Tibial artery (tissue), 4 donors: ENCODE results near the gene GNAT2.
"Not testable (repeated sequence)": the region's sequence is repeated elsewhere in the genome, so short reads cannot be mapped to it uniquely, and the experiment has no call there.

Experiments
- DNase-seq, 2 donors: peaks; one replicate each; pipeline ENCODE4 v3.0.0-alpha.2; 2019
- H3K27ac ChIP-seq, 2 donors: fragments of 200-600 bp; sonication (generic) in 1 of 2; 1 replicate in 1 of 2; 2 replicates in 1 of 2; pipeline ENCODE4 v1.5.1; 2018 to 2019; ENCODE audit warnings: mild to moderate bottlenecking in 1 of 2
- H3K27me3 ChIP-seq, 2 donors: fragments of 200-600 bp; sonication (generic) in 1 of 2; one replicate each; pipeline versions ENCODE4 v1.5.1 to v1.6.0; 2016 to 2019
- H3K36me3 ChIP-seq, 3 donors: fragments of 200-600 bp; sonication (generic) in 2 of 3; one replicate each; pipeline ENCODE4 v1.5.1; 2016 to 2019; ENCODE audit warnings: mild to moderate bottlenecking in 2 of 3
- H3K4me1 ChIP-seq, 4 donors: fragments of 200-600 bp; sonication (generic) in 2 of 4; 1 replicate in 3 of 4; 2 replicates in 1 of 4; pipeline ENCODE4 v1.5.1; 2016 to 2019
- H3K4me3 ChIP-seq, 2 donors: fragments of 200-600 bp; sonication (generic) in 1 of 2; 1 replicate in 1 of 2; 2 replicates in 1 of 2; pipeline ENCODE4 v1.5.1; 2018 to 2019; ENCODE audit warnings: mild to moderate bottlenecking in 2 of 2
- H3K9me3 ChIP-seq, 3 donors: fragments of 200-600 bp; sonication (generic) in 1 of 3; one replicate each; pipeline ENCODE4 v1.5.1; 2016 to 2019
- intact Hi-C: fragments of 100-400 bp; cut with DNase I; formaldehyde crosslinking; loops from one replicate; pipeline ENCODE4 v1.15.0; 2023; ENCODE audit warnings: low total_unique reads
- TF ChIP-seq, protein P1 (sequence below), 2 experiments: fragments of 200-600 bp in 1 of 2; fragments of 450-650 bp in 1 of 2; IDR thresholded peaks; one replicate each; pipeline ENCODE4 v1.5.1; 2017 to 2019; ENCODE audit warnings: antibody characterized with exemption in 2 of 2, mild to moderate bottlenecking in 1 of 2, moderate library complexity in 1 of 2

GNAT2 gene

DNA sequence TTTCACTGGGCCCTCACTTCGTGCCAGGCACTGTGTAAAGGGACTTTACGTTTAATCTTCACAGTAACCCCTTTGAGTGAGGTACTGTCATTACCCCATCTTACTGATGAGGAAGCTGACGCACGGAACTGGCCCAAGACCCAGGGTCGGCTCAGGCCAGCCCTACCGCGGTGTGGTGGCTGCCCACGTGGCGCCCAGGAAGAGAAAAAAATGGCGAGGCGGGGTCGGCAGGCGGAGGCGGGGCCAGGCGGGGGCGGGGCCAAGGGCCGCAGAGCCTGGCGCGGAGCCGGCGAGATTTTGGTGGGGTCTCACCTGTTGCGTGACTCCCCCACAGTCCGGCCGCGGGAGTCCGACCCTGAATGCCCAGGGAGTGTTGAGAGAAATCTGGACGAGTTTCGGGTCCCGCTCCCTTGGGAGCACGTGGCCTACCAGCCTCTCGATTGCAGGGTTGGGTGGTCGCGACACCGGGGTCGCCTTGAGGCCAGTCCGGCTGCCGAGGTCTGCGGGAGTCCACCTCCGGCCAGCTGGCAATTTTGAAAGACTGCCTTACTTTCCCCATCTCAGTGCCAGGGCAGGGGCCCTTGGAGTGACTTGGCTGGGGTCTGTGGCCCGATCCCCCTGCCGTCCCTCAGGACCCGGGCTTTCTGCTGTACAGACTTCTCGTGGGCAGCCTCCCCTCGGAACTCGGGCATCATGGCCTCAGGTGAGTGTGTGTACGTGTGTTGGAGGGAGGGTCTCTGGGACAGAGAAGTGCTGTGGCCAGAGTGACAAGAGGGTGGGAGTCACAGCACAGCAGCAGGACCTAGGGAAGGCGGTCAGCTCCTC is at the start of gene GNAT2, which contains the start of gene AMPD2:
Gene GNAT2 (minus strand): TSS at position 41 of the 825 bp plus-strand sequence. CDS start 6,746 bp downstream, outside the sequence.
Gene AMPD2 (plus strand): TSS at position 262 of the 825 bp plus-strand sequence. CDS start 1,339 bp downstream, outside the sequence.
- peak; percentile 85 to 90 for DNase-seq
- TF ChIP-seq, protein P1, sequence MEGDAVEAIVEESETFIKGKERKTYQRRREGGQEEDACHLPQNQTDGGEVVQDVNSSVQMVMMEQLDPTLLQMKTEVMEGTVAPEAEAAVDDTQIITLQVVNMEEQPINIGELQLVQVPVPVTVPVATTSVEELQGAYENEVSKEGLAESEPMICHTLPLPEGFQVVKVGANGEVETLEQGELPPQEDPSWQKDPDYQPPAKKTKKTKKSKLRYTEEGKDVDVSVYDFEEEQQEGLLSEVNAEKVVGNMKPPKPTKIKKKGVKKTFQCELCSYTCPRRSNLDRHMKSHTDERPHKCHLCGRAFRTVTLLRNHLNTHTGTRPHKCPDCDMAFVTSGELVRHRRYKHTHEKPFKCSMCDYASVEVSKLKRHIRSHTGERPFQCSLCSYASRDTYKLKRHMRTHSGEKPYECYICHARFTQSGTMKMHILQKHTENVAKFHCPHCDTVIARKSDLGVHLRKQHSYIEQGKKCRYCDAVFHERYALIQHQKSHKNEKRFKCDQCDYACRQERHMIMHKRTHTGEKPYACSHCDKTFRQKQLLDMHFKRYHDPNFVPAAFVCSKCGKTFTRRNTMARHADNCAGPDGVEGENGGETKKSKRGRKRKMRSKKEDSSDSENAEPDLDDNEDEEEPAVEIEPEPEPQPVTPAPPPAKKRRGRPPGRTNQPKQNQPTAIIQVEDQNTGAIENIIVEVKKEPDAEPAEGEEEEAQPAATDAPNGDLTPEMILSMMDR (IDR thresholded peaks at IDR 0.05) = no peak
- Histone ChIP-seq H3K4me1 (peaks cover 0 to 55% (median 38%) of the 10 kb centered on the region in 4 donors), H3K4me3 (peak within 1 kb of the TSS; percentile 68 to 73), H3K36me3 (no peaks in the 10 kb centered on the region), H3K27ac (peak within 1 kb of the TSS; percentile 80 to 91), H3K27me3 (no peaks in the 10 kb centered on the region), H3K9me3 (no peaks in the 10 kb centered on the region)
- intact Hi-C loops = no loop called here

DNA sequence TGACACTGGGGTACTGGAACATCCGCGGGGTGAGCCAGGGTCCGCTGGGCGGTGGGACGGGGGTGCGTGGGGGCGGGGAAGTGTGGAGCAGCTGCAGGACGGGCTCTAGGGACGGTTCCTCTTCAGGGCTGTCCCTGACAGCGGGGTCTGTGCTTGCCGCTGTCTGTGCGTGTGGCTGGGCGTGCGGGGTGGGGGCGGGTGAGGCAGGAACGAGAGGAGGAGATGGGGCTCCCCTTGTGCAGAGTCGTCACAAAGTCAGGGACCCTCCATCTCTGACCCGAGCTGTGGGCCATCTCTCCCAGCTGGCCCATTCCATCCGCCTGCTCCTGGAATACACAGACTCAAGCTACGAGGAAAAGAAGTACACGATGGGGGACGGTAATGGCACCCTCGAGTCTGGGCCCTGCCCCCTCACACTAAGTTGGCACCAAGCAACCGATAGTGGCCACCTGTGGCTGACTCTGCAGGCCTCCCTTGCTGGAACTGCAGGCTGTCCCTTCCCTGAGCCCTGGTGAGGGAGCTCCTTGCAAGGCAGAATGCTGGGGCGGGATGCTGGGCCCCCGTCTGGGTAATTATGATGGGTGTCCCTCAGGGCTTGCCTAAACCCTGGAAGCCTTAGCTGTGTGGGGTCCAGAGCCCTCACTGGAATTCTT is 48.8 kb upstream of the GNAT2 start:
- Histone ChIP-seq H3K36me3 (peaks cover 0 to 20% (median 0%) of the 10 kb centered on the region in 3 donors), H3K27ac (peak overlapping the region; percentile 44 to 69), H3K4me3 (peak overlapping the region; percentile 58 to 66), H3K27me3 (no peaks in the 10 kb centered on the region), H3K9me3 (no peaks in the 10 kb centered on the region), H3K4me1 (peaks cover 0 to 16% (median 8%) of the 10 kb centered on the region in 4 donors)
- TF ChIP-seq, protein P1 (IDR thresholded peaks at IDR 0.05) = no peak
- intact Hi-C loops = no loop called here
- DNase-seq = no peak

DNA sequence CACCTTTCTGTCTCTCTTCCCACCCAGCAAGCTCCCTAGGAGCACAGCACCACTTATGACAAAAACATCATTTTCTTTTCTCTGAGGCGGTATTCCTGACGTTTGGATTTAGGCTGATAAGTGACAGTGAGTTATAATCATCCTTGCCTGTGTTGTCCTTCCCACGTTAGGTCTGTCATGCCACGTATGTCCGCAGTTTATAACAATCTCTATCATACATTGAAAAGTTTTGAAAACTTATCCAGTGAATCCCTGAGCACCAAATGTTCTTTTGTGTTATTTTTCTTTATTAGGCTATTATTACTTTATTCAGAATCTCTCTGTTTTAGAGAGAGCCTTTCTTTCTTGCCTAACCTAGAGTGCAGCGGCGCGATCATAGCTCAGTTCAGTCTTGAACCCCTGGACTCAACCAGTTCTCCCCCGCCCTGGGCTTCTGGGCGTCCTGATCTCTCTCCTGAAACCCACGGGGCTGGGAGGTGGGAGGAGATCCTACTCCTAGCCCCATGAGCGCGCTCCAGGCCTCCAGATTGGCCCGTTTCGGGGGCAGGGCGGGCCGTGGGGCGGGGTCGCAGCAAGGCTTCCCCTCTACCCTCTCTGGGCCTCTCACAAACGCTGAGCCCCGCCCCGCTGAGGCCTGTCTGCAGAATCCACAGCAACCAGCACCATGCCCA is 48.2 kb upstream of the GNAT2 start, which contains the start of gene GSTM2:
Gene GSTM2 (plus strand): TSS at position 606 of the 671 bp plus-strand sequence. CDS start 59 bp downstream, at position 665.
- intact Hi-C loops = no loop called here
- TF ChIP-seq, protein P1 (IDR thresholded peaks at IDR 0.05) = no peak
- no peaks in the 10 kb centered on the region for H3K9me3 ChIP-seq
- H3K36me3 ChIP-seq = peaks cover 0 to 13% (median 0%) of the 10 kb centered on the region in 3 donors
- peak within 1 kb of the TSS; percentile 44 to 69 for H3K27ac ChIP-seq
- no peaks in the 10 kb centered on the region for H3K27me3 ChIP-seq
- H3K4me1 ChIP-seq = peaks cover 0 to 16% (median 8%) of the 10 kb centered on the region in 4 donors
- peak within 1 kb of the TSS; percentile 58 to 66 for H3K4me3 ChIP-seq
- peak; percentile 95 to 98 for DNase-seq

DNA sequence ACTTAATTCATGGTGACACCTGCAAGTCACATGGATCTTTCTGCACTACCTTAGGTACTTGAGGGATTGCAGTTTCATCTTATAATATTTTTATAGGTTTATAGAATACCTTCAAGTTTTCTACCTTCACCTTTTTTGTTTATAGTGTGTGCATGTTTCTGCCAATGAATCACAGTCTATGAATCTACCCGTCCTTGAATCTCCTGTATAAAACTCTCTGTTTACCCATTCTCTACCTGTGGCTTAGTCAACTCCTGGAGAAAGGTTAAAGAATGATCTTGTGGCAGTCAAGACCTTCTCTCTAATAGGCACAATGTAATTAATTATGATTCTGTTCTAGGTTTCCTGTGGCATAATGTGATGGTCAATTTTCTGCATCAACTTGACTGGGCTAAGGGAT is 45.3 kb upstream of the GNAT2 start:
- Histone ChIP-seq H3K4me1 (peaks cover 0 to 16% (median 8%) of the 10 kb centered on the region in 4 donors), H3K27me3 (no peaks in the 10 kb centered on the region), H3K27ac (no peak overlapping the region), H3K36me3 (peaks cover 0 to 27% (median 11%) of the 10 kb centered on the region in 3 donors), H3K9me3 (no peaks in the 10 kb centered on the region), H3K4me3 (no peak overlapping the region)
- DNase-seq = no peak
- intact Hi-C loops = no loop called here
- TF ChIP-seq, protein P1 (IDR thresholded peaks at IDR 0.05) = no peak

DNA sequence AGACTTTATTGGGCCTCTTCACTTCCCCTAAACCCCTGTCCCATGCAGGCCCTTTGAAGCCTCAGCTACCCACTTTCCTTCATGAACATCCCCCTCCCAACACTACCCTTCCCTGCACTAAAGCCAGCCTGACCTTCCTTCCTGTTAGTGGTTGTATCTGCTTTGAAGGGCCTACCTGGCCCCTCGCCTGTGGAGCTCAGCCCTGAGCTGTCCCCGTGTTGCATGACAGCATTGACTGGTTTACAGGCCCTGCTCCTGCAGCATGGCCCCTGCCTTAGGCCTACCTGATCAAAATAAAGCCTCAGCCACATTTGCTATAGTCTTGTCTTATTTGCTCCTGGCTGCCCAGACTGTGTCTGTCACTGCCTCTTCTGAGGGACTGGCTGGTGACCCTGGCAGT is 42.0 kb upstream of the GNAT2 start:
- TF ChIP-seq, protein P1 (IDR thresholded peaks at IDR 0.05) = no peak
- H3K27ac ChIP-seq = no peak overlapping the region
- intact Hi-C loops = no loop called here
- H3K4me3 ChIP-seq = no peak overlapping the region
- no peaks in the 10 kb centered on the region for H3K9me3 ChIP-seq
- peaks cover 6 to 49% (median 15%) of the 10 kb centered on the region in 3 donors for H3K36me3 ChIP-seq
- H3K27me3 ChIP-seq = no peaks in the 10 kb centered on the region
- peak in 1 of 2 donors; percentile 16 for DNase-seq
- H3K4me1 ChIP-seq = peaks cover 0 to 12% (median 4%) of the 10 kb centered on the region in 4 donors

DNA sequence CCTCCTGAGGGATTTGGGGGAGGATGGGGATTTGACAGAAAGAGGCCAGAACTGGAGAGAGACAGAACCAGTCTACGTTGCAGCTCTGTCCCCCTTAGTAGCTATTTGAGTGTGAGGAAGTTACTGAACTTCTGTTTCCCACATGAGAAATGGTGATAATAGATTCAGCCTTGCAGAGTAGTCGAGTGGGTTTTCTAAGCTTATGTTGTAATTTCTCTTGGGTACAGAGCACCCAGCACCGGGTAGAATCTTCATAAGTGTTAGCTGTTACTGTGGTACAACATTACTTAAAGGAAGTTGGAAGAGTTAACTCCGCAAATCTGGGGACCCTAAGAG is 41.2 kb upstream of the GNAT2 start:
- H3K27me3 ChIP-seq, DNase-seq, H3K4me3 ChIP-seq, H3K27ac ChIP-seq, intact Hi-C loops, H3K9me3 ChIP-seq: not testable (repeated sequence)
- Histone ChIP-seq H3K36me3 (peaks cover 6 to 49% (median 15%) of the 10 kb centered on the region in 3 donors), H3K4me1 (peaks cover 0 to 14% (median 6%) of the 10 kb centered on the region in 4 donors)
